Chondrocyte (in vitro differentiated cells): ENCODE measurements around the gene NEDD4L. TPM values are rescaled to one million over a fixed set of nuclear protein-coding genes. Genes with fewer than 3 reads are reported as not detected.

Experiments used
- DNase-seq: peaks from one replicate; pipeline ENCODE4 v3.0.0; 2021; ENCODE audit warnings: mixed read lengths, low spot score
- H3K27ac Mint-ChIP-seq: one replicate; pipeline ENCODE4 v1.8.0; 2021; ENCODE audit warnings: mild to moderate bottlenecking, moderate library complexity, mixed read lengths; ENCODE audit not compliant: unreplicated experiment
- H3K27me3 Mint-ChIP-seq: 2 replicates; pipeline ENCODE4 v1.8.0; 2021; ENCODE audit warnings: low read depth, mixed read lengths
- H3K36me3 Mint-ChIP-seq: 2 replicates; pipeline ENCODE4 v1.8.0; 2021; ENCODE audit warnings: low read depth, mixed read lengths
- H3K4me1 Mint-ChIP-seq: 2 replicates; pipeline ENCODE4 v1.8.0; 2021; ENCODE audit warnings: low read depth, mild to moderate bottlenecking, mixed read lengths
- H3K4me3 Mint-ChIP-seq: one replicate; pipeline ENCODE4 v1.8.0; 2021; ENCODE audit warnings: mild to moderate bottlenecking, moderate library complexity, mixed read lengths; ENCODE audit not compliant: unreplicated experiment
- H3K9me3 Mint-ChIP-seq: 2 replicates; pipeline ENCODE4 v1.8.0; 2021; ENCODE audit warnings: low read depth, mixed read lengths
- CTCF ChIP-seq: fragments of 200-600 bp; sonication (generic); IDR thresholded peaks from 2 replicates; pipeline ENCODE4 v1.5.0; 2021; ENCODE audit warnings: antibody characterized with exemption, mild to moderate bottlenecking, moderate library complexity
- total RNA-seq: library from RNA; stranded (reverse); gene quantifications from 3 replicates; pipeline ENCODE4 v1.2.1, GENCODE V29; 2021

The NEDD4L gene
- total RNA-seq, 1 donor from 2014 or later = 25.8 TPM

- no peak for DNase-seq
- Mint-ChIP-seq H3K9me3 (no peaks in the 10 kb centered on the region), H3K27ac (no peak overlapping the region), H3K4me1 (peaks cover 17% of the 10 kb centered on the region), H3K36me3 (no peaks in the 10 kb centered on the region), H3K4me3 (no peak overlapping the region), H3K27me3 (no peaks in the 10 kb centered on the region)
- TF ChIP-seq CTCF = peak; percentile 81
Measured at GRCh38 chr18:58051765-58052460, 7.9 kb downstream of the NEDD4L start.

- Mint-ChIP-seq H3K4me1 (peaks cover 17% of the 10 kb centered on the region), H3K36me3 (no peaks in the 10 kb centered on the region), H3K4me3 (no peak overlapping the region), H3K27ac (no peak overlapping the region), H3K9me3 (no peaks in the 10 kb centered on the region), H3K27me3 (no peaks in the 10 kb centered on the region)
- no peak for TF ChIP-seq CTCF
- DNase-seq = no peak
Measured at GRCh38 chr18:58052960-58053359, 8.9 kb downstream of the NEDD4L start.

- Mint-ChIP-seq H3K27me3 (no peaks in the 10 kb centered on the region), H3K9me3 (no peaks in the 10 kb centered on the region), H3K4me3 (no peak overlapping the region), H3K36me3 (no peaks in the 10 kb centered on the region), H3K4me1 (peaks cover 17% of the 10 kb centered on the region), H3K27ac (peak overlapping the region; percentile 2)
- no peak for TF ChIP-seq CTCF
- no peak for DNase-seq
Measured at GRCh38 chr18:58054041-58054781, 10.2 kb downstream of the NEDD4L start.

GRCh38 chr18:58055890-58056558 lies 12.0 kb downstream of the NEDD4L start:
- H3K27ac Mint-ChIP-seq = no peak overlapping the region

More at GRCh38 chr18:58055890-58056558, 12.0 kb downstream of the NEDD4L start:
- no peak overlapping the region for H3K4me3 Mint-ChIP-seq
- no peak for TF ChIP-seq CTCF
- H3K36me3 Mint-ChIP-seq = no peaks in the 10 kb centered on the region
- peaks cover 17% of the 10 kb centered on the region for H3K4me1 Mint-ChIP-seq
- DNase-seq = no peak
- no peaks in the 10 kb centered on the region for H3K9me3 Mint-ChIP-seq
- H3K27me3 Mint-ChIP-seq = no peaks in the 10 kb centered on the region
